Suprapubic skin (tissue), 4 donors: ENCODE data around the gene KCNK17. TPM values are rescaled to one million over a fixed set of nuclear protein-coding genes. Genes with fewer than 3 reads are reported as not detected.

Experiments
- DNase-seq, 2 donors: peaks; one replicate each; pipeline ENCODE4 v3.0.0-alpha.2; 2019; ENCODE audit warnings: low spot score in 2 of 2
- H3K27ac ChIP-seq: fragments of 200-600 bp; sonication (generic); one replicate; pipeline ENCODE4 v1.5.1; 2019
- H3K27me3 ChIP-seq: fragments of 200-600 bp; sonication (generic); one replicate; pipeline ENCODE4 v1.5.1; 2019
- H3K36me3 ChIP-seq: fragments of 200-600 bp; sonication (generic); one replicate; pipeline ENCODE4 v1.5.1; 2019
- H3K4me1 ChIP-seq: fragments of 200-600 bp; sonication (generic); one replicate; pipeline ENCODE4 v1.5.1; 2019
- H3K4me3 ChIP-seq: fragments of 200-600 bp; sonication (generic); one replicate; pipeline ENCODE4 v1.5.1; 2019; ENCODE audit warnings: mild to moderate bottlenecking
- H3K9me3 ChIP-seq: fragments of 200-600 bp; sonication (generic); one replicate; pipeline ENCODE4 v1.5.1; 2019
- EP300 ChIP-seq: sonication (generic); formaldehyde crosslinking; IDR thresholded peaks from one replicate; pipeline ENCODE4 v1.6.1; 2017; ENCODE audit warnings: antibody characterized with exemption
- POLR2A ChIP-seq, 2 donors: fragments of 450-650 bp; IDR thresholded peaks; one replicate each; pipeline ENCODE4 v1.6.1; 2017; ENCODE audit warnings: antibody characterized with exemption in 2 of 2, mild to moderate bottlenecking in 2 of 2, moderate library complexity in 2 of 2
- POLR2AphosphoS5 ChIP-seq, 3 donors: sonication (generic); formaldehyde crosslinking; IDR thresholded peaks; one replicate each; pipeline ENCODE4 v1.6.1; 2017; ENCODE audit warnings: antibody characterized with exemption in 3 of 3
- WGBS: methylation state at CpG from one replicate; pipeline ENCODE4 v1.1.5; 2018; 5-methylcytosine and 5-hydroxymethylcytosine counted together
- total RNA-seq, 4 donors: library from RNA; depleted of rRNA; stranded (reverse); fragments of >200 nt; gene quantifications; one replicate each; pipeline ENCODE4 v1.1.0, GENCODE V29; 2016
- TF ChIP-seq, protein P1 (sequence below), 2 donors: fragments of 200-600 bp in 1 of 2; fragments of 450-650 bp in 1 of 2; sonication (generic) in 1 of 2; IDR thresholded peaks; one replicate each; pipeline ENCODE4 v1.5.1; 2016 to 2019; ENCODE audit warnings: antibody characterized with exemption in 2 of 2, mild to moderate bottlenecking in 1 of 2, moderate library complexity in 1 of 2

KCNK17 gene
- total RNA-seq, 4 donors from 2014 or later: not detected

DNA sequence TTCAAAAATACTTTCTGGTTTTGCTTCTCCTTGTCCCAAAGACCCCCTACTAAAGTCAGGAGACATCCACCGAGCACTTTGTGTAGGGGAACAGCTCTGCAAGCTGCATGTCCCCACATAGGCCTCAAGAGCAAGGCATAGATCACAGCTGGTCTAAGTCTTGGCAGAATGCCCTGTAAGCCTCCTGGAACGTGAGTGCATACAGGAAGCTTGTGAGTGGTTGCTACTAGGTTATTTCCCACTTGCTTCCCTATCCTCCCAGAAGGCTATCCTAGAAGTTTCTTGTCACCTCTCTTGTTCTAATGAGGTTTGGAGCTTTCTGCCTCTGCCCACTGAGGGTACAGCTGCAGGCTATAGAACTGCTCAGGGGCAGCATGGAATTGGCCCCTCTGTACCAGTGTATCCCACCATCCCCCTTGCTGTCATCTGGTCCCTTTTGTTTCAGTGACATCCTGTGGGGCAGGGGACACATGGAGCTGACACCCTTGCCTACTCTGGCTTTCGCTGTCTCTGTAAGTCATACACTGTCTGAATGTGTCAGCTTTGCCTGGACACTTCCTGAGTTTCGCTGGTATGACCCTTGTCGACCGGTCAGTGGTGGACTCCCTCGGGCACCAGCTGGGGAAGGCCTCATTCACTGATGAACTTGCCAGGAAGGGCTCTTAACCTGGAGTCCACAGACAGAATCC is 43.9 kb upstream of the KCNK17 start:
- no peak overlapping the region for H3K27ac ChIP-seq
- no peaks in the 10 kb centered on the region for H3K9me3 ChIP-seq
- TF ChIP-seq EP300 (no peak), POLR2AphosphoS5 (IDR thresholded peaks at IDR 0.05) (no peak), POLR2A (IDR thresholded peaks at IDR 0.05) (no peak)
- TF ChIP-seq, protein P1, sequence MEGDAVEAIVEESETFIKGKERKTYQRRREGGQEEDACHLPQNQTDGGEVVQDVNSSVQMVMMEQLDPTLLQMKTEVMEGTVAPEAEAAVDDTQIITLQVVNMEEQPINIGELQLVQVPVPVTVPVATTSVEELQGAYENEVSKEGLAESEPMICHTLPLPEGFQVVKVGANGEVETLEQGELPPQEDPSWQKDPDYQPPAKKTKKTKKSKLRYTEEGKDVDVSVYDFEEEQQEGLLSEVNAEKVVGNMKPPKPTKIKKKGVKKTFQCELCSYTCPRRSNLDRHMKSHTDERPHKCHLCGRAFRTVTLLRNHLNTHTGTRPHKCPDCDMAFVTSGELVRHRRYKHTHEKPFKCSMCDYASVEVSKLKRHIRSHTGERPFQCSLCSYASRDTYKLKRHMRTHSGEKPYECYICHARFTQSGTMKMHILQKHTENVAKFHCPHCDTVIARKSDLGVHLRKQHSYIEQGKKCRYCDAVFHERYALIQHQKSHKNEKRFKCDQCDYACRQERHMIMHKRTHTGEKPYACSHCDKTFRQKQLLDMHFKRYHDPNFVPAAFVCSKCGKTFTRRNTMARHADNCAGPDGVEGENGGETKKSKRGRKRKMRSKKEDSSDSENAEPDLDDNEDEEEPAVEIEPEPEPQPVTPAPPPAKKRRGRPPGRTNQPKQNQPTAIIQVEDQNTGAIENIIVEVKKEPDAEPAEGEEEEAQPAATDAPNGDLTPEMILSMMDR (IDR thresholded peaks at IDR 0.05): no peak
- H3K4me3 ChIP-seq: no peak overlapping the region
- WGBS: 63% methylated on average over 7 of the region's 7 CpGs
- peaks cover 7% of the 10 kb centered on the region for H3K4me1 ChIP-seq
- no peaks in the 10 kb centered on the region for H3K36me3 ChIP-seq
- H3K27me3 ChIP-seq: no peaks in the 10 kb centered on the region
- DNase-seq: no peak

DNA sequence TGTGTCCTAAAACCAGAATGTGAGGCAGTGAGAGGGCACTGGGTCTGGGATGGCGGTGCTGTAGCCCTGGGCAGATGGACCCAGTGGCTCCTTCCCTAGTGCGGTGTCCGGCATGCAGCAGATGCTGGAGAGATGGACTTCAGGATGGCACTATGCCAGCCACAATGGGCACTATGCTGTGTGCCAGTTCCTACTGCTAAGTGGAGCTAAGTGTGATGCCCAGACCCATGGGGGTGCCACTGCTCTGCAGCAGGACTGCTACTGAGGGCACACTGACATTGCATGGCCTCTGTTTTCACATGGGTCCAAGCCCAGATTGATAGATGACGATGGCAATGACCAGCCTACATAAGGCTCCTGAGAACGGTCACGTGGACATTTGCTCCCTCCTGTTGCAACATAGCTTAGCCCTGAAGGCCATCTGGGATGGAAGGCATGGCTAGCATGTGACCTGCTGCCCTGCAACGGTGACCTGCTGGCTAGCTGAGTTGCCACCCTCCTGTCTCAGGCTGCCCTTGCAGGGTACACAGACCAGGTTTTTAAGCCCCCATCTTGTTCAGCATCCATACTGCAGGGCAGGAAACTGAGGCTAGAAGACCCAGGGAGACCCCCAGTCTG is 39.6 kb upstream of the KCNK17 start:
- Histone ChIP-seq H3K27ac (no peak overlapping the region), H3K4me3 (no peak overlapping the region), H3K4me1 (no peaks in the 10 kb centered on the region), H3K9me3 (no peaks in the 10 kb centered on the region), H3K36me3 (no peaks in the 10 kb centered on the region), H3K27me3 (no peaks in the 10 kb centered on the region)
- no peak for DNase-seq
- TF ChIP-seq EP300 (no peak), POLR2A (IDR thresholded peaks at IDR 0.05) (no peak), POLR2AphosphoS5 (IDR thresholded peaks at IDR 0.05) (no peak)
- TF ChIP-seq, protein P1 (IDR thresholded peaks at IDR 0.05): no peak
- 100% methylated on average over 2 of the region's 7 CpGs for WGBS

DNA sequence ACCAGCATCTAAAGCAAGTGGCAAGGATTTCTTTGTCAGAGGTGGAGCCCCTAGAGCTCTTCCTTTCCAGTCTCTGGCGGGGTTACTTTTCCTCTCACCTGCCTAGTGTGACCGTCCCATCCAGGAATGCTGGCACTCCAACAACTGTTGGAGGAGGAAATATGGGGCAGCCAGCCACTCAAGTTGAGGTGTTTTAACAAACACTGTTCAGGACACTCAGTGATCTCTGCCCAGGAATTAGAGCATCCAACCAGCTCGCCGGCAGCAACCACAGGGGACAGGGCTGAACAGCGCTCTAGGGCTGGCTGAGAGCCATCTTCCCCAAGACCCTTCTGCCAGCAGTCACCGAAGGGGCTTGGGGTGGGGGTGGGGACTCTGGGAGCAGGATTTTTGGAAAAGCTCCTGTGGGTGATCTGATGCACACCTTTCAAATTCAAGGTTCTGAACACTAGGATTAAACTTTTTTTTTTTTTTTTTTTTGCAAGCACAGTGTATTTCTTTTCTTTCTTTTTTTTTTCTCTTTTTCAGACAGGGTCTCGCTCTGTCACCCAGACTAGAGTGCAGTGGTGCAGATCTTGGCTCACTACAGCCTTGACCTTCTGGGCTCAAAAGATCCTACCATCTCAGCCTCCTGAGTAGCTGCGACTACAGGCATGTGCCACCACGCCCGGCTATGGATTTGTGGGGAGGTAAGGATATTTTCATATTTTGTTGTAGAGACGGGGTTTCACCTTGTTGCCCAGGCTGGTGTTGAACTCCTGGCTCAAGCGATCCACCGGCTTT is 36.7 kb upstream of the KCNK17 start:
- no peak overlapping the region for H3K4me3 ChIP-seq
- 78% methylated on average over 12 of the region's 13 CpGs for WGBS
- H3K27ac ChIP-seq: no peak overlapping the region
- no peak for DNase-seq
- H3K27me3 ChIP-seq: no peaks in the 10 kb centered on the region
- no peaks in the 10 kb centered on the region for H3K36me3 ChIP-seq
- H3K4me1 ChIP-seq: no peaks in the 10 kb centered on the region
- TF ChIP-seq POLR2AphosphoS5 (IDR thresholded peaks at IDR 0.05): no peak
- TF ChIP-seq POLR2A (IDR thresholded peaks at IDR 0.05): no peak
- H3K9me3 ChIP-seq: no peaks in the 10 kb centered on the region

DNA sequence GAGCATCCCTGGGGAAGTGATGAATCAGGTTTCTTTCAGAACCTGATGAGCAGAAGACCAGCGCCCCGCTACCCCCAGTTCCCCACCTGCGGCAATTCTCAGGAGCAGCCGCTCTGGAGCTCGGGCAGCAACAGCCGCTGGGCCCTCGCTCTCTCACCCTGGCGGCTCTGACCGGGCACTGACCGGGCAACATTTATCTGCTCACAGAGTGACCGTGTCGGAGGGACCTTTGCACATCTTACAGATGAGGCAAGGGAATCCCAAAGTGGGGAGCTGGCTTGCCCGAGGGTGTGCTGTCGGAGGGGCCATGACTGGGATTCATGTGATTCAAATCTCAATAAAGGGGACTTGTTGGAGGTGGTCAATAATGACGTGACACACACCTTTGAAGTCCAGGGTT is 34.5 kb upstream of the KCNK17 start:
- WGBS: 95% methylated on average over 15 of the region's 15 CpGs
- DNase-seq: no peak
- H3K27me3 ChIP-seq: no peaks in the 10 kb centered on the region

DNA sequence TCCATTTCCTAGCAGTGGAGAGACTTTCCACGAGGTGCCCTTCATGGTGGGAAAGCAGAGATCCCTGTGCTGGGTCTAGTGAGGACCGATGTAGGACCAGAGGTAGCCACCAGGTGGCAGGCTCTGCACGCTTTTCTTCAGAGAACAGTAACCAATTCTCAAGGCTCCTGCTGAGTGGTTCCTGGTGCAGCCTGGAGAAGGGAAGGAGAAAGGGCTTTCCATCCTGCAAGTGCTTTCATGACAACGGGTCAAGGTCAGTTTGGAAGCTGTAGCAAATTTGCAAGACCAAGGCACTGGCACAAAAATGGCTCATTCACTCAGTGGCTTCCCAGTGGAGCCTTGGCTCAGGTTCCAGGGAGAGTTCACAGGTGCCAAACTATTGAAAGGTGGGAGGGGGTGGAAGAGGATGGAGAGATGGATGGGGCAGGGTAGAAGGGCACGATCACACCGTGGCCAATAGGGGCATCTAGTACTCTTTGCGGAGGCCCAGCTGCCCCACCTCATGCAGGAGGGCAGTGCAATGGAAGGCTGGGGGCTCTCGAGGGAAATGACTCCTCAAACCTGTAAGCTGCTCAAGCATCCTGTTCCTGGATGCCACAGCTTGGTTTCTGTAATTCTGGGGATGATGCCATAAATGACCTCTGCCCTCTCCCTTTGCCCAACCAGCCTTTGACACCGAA is 33.8 kb upstream of the KCNK17 start:
- Histone ChIP-seq H3K4me3 (no peak overlapping the region), H3K27me3 (no peaks in the 10 kb centered on the region), H3K4me1 (no peaks in the 10 kb centered on the region), H3K27ac (no peak overlapping the region), H3K9me3 (no peaks in the 10 kb centered on the region), H3K36me3 (no peaks in the 10 kb centered on the region)
- TF ChIP-seq, protein P1 (IDR thresholded peaks at IDR 0.05): peak; percentile 58 to 90
- TF ChIP-seq POLR2A (IDR thresholded peaks at IDR 0.05) (no peak), POLR2AphosphoS5 (IDR thresholded peaks at IDR 0.05) (no peak), EP300 (no peak)
- DNase-seq: no peak
- WGBS: 53% methylated on average over 7 of the region's 9 CpGs

More for the DNA sequence above, 34.5 kb upstream of the KCNK17 start:
- TF ChIP-seq, protein P1 (IDR thresholded peaks at IDR 0.05): no peak
- TF ChIP-seq POLR2A (IDR thresholded peaks at IDR 0.05) (no peak), POLR2AphosphoS5 (IDR thresholded peaks at IDR 0.05) (no peak)
- Histone ChIP-seq H3K27ac (no peak overlapping the region), H3K36me3 (no peaks in the 10 kb centered on the region), H3K9me3 (no peaks in the 10 kb centered on the region), H3K4me3 (no peak overlapping the region), H3K4me1 (no peaks in the 10 kb centered on the region)
